Smooth muscle cell (in vitro differentiated cells): ENCODE results near the gene NKX2-2. TPM values are rescaled to one million over a fixed set of nuclear protein-coding genes. Genes with fewer than 3 reads are reported as not detected.
A peak's percentile ranks its signal among the peaks of the same experiment; 100 is the strongest.
"Not testable (repeated sequence)": the region's sequence is repeated elsewhere in the genome, so short reads cannot be mapped to it uniquely, and the experiment has no call there.

Experiments
- DNase-seq: peaks from one replicate; lab custom pipeline; 2025; ENCODE audit not compliant: unreplicated experiment; lab: John Stamatoyannopoulos, UW
- H2AFZ ChIP-seq: fragments of 200-600 bp; sonication (generic); 2 replicates; pipeline ENCODE4 v1.6.0; 2016; ENCODE audit warnings: antibody characterized with exemption, low read depth, mild to moderate bottlenecking
- H3F3A ChIP-seq: fragments of 200-600 bp; sonication (generic); 2 replicates; pipeline ENCODE4 v1.6.0; 2017; ENCODE audit warnings: antibody characterized with exemption, low read depth
- H3K27ac ChIP-seq: fragments of 200-600 bp; sonication (generic); 2 replicates; pipeline ENCODE4 v1.5.1; 2016; ENCODE audit warnings: low read depth, mild to moderate bottlenecking
- H3K27me3 ChIP-seq: fragments of 200-600 bp; sonication (generic); 2 replicates; pipeline ENCODE4 v1.6.1; 2016; ENCODE audit warnings: low read depth, mild to moderate bottlenecking
- H3K36me3 ChIP-seq: fragments of 200-600 bp; sonication (generic); 2 replicates; pipeline ENCODE4 v1.5.1; 2016; ENCODE audit warnings: low read depth
- H3K4me1 ChIP-seq: fragments of 200-600 bp; sonication (generic); 2 replicates; pipeline ENCODE4 v1.5.1; 2016; ENCODE audit warnings: low read depth
- H3K4me2 ChIP-seq: fragments of 200-600 bp; sonication (generic); 2 replicates; pipeline ENCODE4 v1.6.0; 2016; ENCODE audit warnings: mild to moderate bottlenecking
- H3K4me3 ChIP-seq: fragments of 200-600 bp; sonication (generic); 2 replicates; pipeline ENCODE4 v1.5.1; 2016; ENCODE audit warnings: mild to moderate bottlenecking
- H3K79me2 ChIP-seq: fragments of 200-600 bp; sonication (generic); 2 replicates; pipeline ENCODE4 v1.6.0; 2016; ENCODE audit warnings: low read depth, mild to moderate bottlenecking
- H3K9ac ChIP-seq: fragments of 200-600 bp; sonication (generic); 2 replicates; pipeline ENCODE4 v1.6.0; 2016; ENCODE audit warnings: low read depth
- H3K9me3 ChIP-seq: fragments of 200-600 bp; sonication (generic); replicated peaks from 2 replicates; pipeline ENCODE4 v1.5.1; 2016; ENCODE audit warnings: low read depth
- H4K20me1 ChIP-seq: fragments of 200-600 bp; sonication (generic); 2 replicates; pipeline ENCODE4 v1.6.0; 2016; ENCODE audit warnings: low read depth
- CTCF ChIP-seq: fragments of 200-600 bp; sonication (generic); IDR thresholded peaks from 2 replicates; pipeline ENCODE4 v1.5.1; 2017; ENCODE audit warnings: borderline replicate concordance, mild to moderate bottlenecking, antibody characterized with exemption; ENCODE audit not compliant: insufficient read depth, poor library complexity, severe bottlenecking
- WGBS: methylation state at CpG from one replicate; pipeline ENCODE4 v1.1.7; 2016; ENCODE audit warnings: low lambda C conversion rate; 5-methylcytosine and 5-hydroxymethylcytosine counted together
- polyA plus RNA-seq: library from polyadenylated mRNA; unstranded; fragments of >200 nt; fragmentation: Nextera tagmentation; extraction: Ambion mirVana; gene quantifications from 2 replicates; pipeline ENCODE4 v1.2.1, GENCODE V29; 2016
- total RNA-seq: library from RNA; depleted of rRNA; stranded (reverse); fragments of >200 nt; gene quantifications from 2 replicates; pipeline ENCODE4 v1.2.3, GENCODE V29; 2014

Gene NKX2-2
- total and polyA plus RNA-seq, 2 experiments from 2014 or later = not detected

- H3K36me3 ChIP-seq = no peaks in the 10 kb centered on the region
- H3K79me2 ChIP-seq = no peaks in the 10 kb centered on the region
- H3K4me2 ChIP-seq = no peak overlapping the region
- H3K27me3 ChIP-seq = peaks cover 43% of the 10 kb centered on the region
- 59% methylated on average over 2 of the region's 2 CpGs for WGBS
- H3K9ac ChIP-seq = no peak overlapping the region
- no peaks in the 10 kb centered on the region for H3F3A ChIP-seq
- H3K9me3 ChIP-seq = no peaks in the 10 kb centered on the region
- no peaks in the 10 kb centered on the region for H3K4me1 ChIP-seq
- TF ChIP-seq CTCF = peak; percentile 31
- H3K4me3 ChIP-seq = no peak overlapping the region
- H3K27ac ChIP-seq = no peak overlapping the region
- H4K20me1 ChIP-seq = no peaks in the 10 kb centered on the region
- H2AFZ ChIP-seq = no peak overlapping the region
- no peak for DNase-seq
These were observed 23.8 kb downstream of the NKX2-2 start for GRCh38 chr20:21490105-21490504.

GRCh38 chr20:21480144-21480543 is 33.7 kb downstream of the NKX2-2 start:
- not testable (repeated sequence) for H3K4me1 ChIP-seq, H4K20me1 ChIP-seq, H3F3A ChIP-seq, H3K9ac ChIP-seq, H3K27ac ChIP-seq, H3K4me3 ChIP-seq, H3K4me2 ChIP-seq, H3K9me3 ChIP-seq, H2AFZ ChIP-seq, H3K27me3 ChIP-seq, DNase-seq, H3K36me3 ChIP-seq, H3K79me2 ChIP-seq
- 90% methylated on average over 2 of the region's 2 CpGs for WGBS

GRCh38 chr20:21465799-21466198 is 48.1 kb downstream of the NKX2-2 start:
- Histone ChIP-seq H3K4me3 (no peak overlapping the region), H2AFZ (no peak overlapping the region), H3K27me3 (peaks cover 9% of the 10 kb centered on the region), H3K79me2 (no peaks in the 10 kb centered on the region), H3K36me3 (no peaks in the 10 kb centered on the region), H3F3A (no peaks in the 10 kb centered on the region), H3K9ac (no peak overlapping the region), H3K4me2 (no peak overlapping the region), H4K20me1 (no peaks in the 10 kb centered on the region), H3K27ac (no peak overlapping the region), H3K9me3 (no peaks in the 10 kb centered on the region), H3K4me1 (no peaks in the 10 kb centered on the region)
- no peak for DNase-seq
- TF ChIP-seq CTCF = no peak

- Histone ChIP-seq H3K4me3 (no peak overlapping the region), H3K4me1 (no peaks in the 10 kb centered on the region), H4K20me1 (no peaks in the 10 kb centered on the region), H3K4me2 (no peak overlapping the region), H2AFZ (no peak overlapping the region), H3F3A (no peaks in the 10 kb centered on the region), H3K27me3 (peaks cover 14% of the 10 kb centered on the region), H3K9ac (no peak overlapping the region), H3K27ac (no peak overlapping the region), H3K79me2 (no peaks in the 10 kb centered on the region), H3K36me3 (no peaks in the 10 kb centered on the region), H3K9me3 (no peaks in the 10 kb centered on the region)
- 74% methylated on average over 2 of the region's 2 CpGs for WGBS
- TF ChIP-seq CTCF = no peak
- no peak for DNase-seq
These were observed 48.9 kb downstream of the NKX2-2 start for GRCh38 chr20:21464916-21465315.

Other genes with a start within 250 kb of the NKX2-2 start
- 83.7 and 90.2 TPM in 2 replicates for gene XRN2, start 210.7 kb downstream of the NKX2-2 start, total RNA-seq
- 41.3 and 43.4 TPM in 2 replicates for gene XRN2, start 210.7 kb downstream of the NKX2-2 start, polyA plus RNA-seq
- gene NKX2-4, start 116.5 kb downstream of the NKX2-2 start, total RNA-seq = not detected in 2 replicates
- gene NKX2-4, start 116.5 kb downstream of the NKX2-2 start, polyA plus RNA-seq = not detected in 2 replicates
- gene PAX1, start 191.6 kb upstream of the NKX2-2 start, total RNA-seq = not detected in 2 replicates
- not detected in 2 replicates for gene PAX1, start 191.6 kb upstream of the NKX2-2 start, polyA plus RNA-seq